SK-N-SH treated with all-trans-retinoic acid at 6 μM for 48 hours (cell line): ENCODE measurements around the gene KREMEN1.
A peak's percentile ranks its signal among the peaks of the same experiment; 100 is the strongest.

Source experiments
- ATAC-seq: fragments of 200-7000 bp; cut with Tn5 transposase; 3 replicates; pipeline ENCODE4 v1.9.1; 2020; ENCODE audit warnings: mild to moderate bottlenecking, moderate library complexity
- ARNTL ChIP-seq: fragments of 450-650 bp; formaldehyde crosslinking; IDR thresholded peaks from 2 replicates; pipeline ENCODE4 v1.5.0; 2020; ENCODE audit warnings: low read depth, mild to moderate bottlenecking, moderate library complexity, borderline replicate concordance
- BACH2 ChIP-seq: fragments of 250-450 bp; sonication (Bioruptor Pico); IDR thresholded peaks from 2 replicates; pipeline ENCODE4 v1.9.0; 2021; ENCODE audit warnings: mild to moderate bottlenecking, borderline replicate concordance
- CSDC2 ChIP-seq: fragments of 250-450 bp; sonication (Bioruptor Pico); IDR thresholded peaks from 2 replicates; pipeline ENCODE4 v1.5.0; 2020; ENCODE audit warnings: mild to moderate bottlenecking, moderate library complexity
- ESRRG ChIP-seq: fragments of 250-450 bp; sonication (Bioruptor Pico); IDR thresholded peaks from 2 replicates; pipeline ENCODE4 v1.6.1; 2021; ENCODE audit warnings: mild to moderate bottlenecking
- GLIS3 ChIP-seq: fragments of 250-450 bp; sonication (Bioruptor Pico); IDR thresholded peaks from 2 replicates; pipeline ENCODE4 v1.5.0; 2020; ENCODE audit warnings: mild to moderate bottlenecking, moderate library complexity
- ISL1 ChIP-seq: fragments of 250-450 bp; sonication (Bioruptor Pico); IDR thresholded peaks from 2 replicates; pipeline ENCODE4 v2.1.2; 2022; ENCODE audit warnings: mild to moderate bottlenecking, moderate library complexity
- OSR1 ChIP-seq: fragments of 250-450 bp; sonication (Bioruptor Pico); IDR thresholded peaks from 2 replicates; pipeline ENCODE4 v1.8.0; 2022; ENCODE audit warnings: moderate library complexity, mild to moderate bottlenecking, inconsistent platforms
- PPARA ChIP-seq: fragments of 250-450 bp; sonication (Bioruptor Pico); IDR thresholded peaks from 2 replicates; pipeline ENCODE4 v1.5.0; 2020; ENCODE audit warnings: mild to moderate bottlenecking, borderline replicate concordance
- RARB ChIP-seq: fragments of 250-450 bp; sonication (Bioruptor Pico); IDR thresholded peaks from 2 replicates; pipeline ENCODE4 v1.8.0; 2021; ENCODE audit warnings: mild to moderate bottlenecking, moderate library complexity
- TCF4 ChIP-seq: fragments of 250-450 bp; sonication (Bioruptor Pico); IDR thresholded peaks from 2 replicates; pipeline ENCODE4 v1.8.0; 2021; ENCODE audit warnings: mild to moderate bottlenecking, moderate library complexity, borderline replicate concordance
- TOX ChIP-seq: fragments of 250-450 bp; sonication (Bioruptor Pico); IDR thresholded peaks from 2 replicates; pipeline ENCODE4 v1.8.0; 2021; ENCODE audit warnings: mild to moderate bottlenecking, moderate library complexity, borderline replicate concordance
- ZC3H10 ChIP-seq: fragments of 250-450 bp; sonication (Bioruptor Pico); IDR thresholded peaks from 2 replicates; pipeline ENCODE4 v1.5.1; 2021; ENCODE audit warnings: mild to moderate bottlenecking, moderate library complexity
- ZFP3 ChIP-seq: fragments of 250-450 bp; sonication (Bioruptor Pico); IDR thresholded peaks from 2 replicates; pipeline ENCODE4 v1.5.0; 2020; ENCODE audit warnings: mild to moderate bottlenecking, moderate library complexity
- ZFP30 ChIP-seq: fragments of 450-650 bp; formaldehyde crosslinking; IDR thresholded peaks from 2 replicates; pipeline ENCODE4 v1.5.0; 2022; ENCODE audit warnings: mild to moderate bottlenecking, moderate library complexity
- ZNF565 ChIP-seq: fragments of 450-650 bp; formaldehyde crosslinking; conservative IDR thresholded peaks from 2 replicates; pipeline ENCODE4 v1.5.0; 2020; ENCODE audit warnings: low read depth, mild to moderate bottlenecking, moderate library complexity
- ZNF70 ChIP-seq: fragments of 450-650 bp; formaldehyde crosslinking; IDR thresholded peaks from 2 replicates; pipeline ENCODE4 v1.5.0; 2020; ENCODE audit warnings: mild to moderate bottlenecking, moderate library complexity
- TF ChIP-seq, protein P1 (sequence below): fragments of 250-450 bp; sonication (Bioruptor Pico); IDR thresholded peaks from 2 replicates; pipeline ENCODE4 v1.5.1; 2020; ENCODE audit warnings: low read depth, mild to moderate bottlenecking, moderate library complexity
- TF ChIP-seq, protein P2 (sequence below): fragments of 250-450 bp; sonication (Bioruptor Pico); IDR thresholded peaks from 2 replicates; pipeline ENCODE4 v1.8.0; 2020; ENCODE audit warnings: mild to moderate bottlenecking, moderate library complexity, borderline replicate concordance
- TF ChIP-seq, protein P3 (sequence below): fragments of 250-450 bp; sonication (Bioruptor Pico); IDR thresholded peaks from 2 replicates; pipeline ENCODE4 v1.8.0; 2021; ENCODE audit warnings: low read depth, mild to moderate bottlenecking, moderate library complexity, borderline replicate concordance

Gene KREMEN1

DNA sequence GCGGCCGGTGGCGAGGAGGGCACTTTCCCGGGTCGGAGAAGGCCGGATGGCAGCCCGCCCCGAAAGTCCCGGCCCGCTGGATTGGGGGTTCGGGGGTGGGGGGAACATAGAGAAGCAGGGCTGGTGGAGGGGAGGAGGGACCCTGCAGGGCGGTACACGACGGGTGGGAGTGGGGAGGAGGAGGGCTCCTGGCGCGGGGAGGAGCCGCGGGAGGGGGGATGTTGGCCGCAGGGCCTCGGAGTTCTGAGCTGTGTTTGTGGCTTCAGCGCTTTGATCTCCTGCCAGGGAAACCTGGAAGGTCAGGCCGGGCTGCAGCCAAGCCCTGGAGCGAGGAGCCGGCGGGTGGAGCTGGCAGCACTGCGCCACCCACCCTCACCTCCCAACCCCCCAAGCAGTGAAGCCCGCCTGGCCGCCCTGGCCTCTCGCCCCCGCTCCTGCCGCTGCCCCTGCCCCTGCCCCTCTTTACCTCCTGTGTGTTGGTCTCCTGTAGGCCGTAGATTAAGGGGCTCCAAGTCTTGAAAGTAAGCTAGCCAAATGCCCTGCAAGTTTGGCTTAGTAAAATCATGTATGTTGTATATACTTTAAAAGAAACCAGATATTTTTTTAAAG, 42.1 kb upstream of the KREMEN1 start:
- peak; percentile 82 for ATAC-seq

DNA sequence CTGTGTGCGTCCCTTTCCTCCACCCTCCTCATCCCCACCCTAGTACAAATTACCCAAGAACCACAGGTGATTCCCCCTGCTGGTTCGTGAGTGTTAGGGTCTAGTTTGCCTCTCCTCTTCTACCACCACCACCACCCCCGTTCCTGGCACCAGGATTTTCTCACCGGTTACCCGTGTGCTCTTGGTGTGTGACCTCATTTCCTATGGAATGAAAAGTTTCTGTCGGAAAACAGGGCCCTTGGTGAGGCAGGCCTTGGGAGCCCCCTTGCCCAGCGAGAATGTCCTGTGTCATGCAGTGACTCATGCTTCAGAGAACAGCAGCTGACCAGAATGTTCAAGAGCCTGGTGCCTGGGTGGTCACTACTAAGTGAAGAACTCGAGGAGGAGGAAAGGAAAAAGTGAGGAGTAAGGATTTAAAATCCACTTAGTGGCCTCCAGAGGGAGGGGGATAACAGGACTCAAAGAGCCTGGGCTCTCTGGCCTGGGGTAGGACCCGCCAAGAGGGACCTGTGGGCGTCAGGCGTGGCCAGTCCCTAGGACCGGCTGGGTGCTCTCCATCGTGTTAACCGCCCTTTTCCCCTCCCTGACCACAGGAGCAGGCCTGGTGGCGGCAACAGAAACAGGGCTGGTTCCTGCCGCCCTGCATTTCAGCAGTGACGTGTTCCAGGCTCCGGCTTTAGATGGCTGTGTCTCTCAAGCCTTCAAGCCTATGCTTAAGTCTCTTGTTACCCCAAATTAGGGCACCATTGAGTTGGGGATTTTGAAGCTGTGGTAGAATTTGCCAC, 41.4 kb upstream of the KREMEN1 start:
- no peak for TF ChIP-seq TOX (CRISPR knock-in tag)
- TF ChIP-seq, protein P1, sequence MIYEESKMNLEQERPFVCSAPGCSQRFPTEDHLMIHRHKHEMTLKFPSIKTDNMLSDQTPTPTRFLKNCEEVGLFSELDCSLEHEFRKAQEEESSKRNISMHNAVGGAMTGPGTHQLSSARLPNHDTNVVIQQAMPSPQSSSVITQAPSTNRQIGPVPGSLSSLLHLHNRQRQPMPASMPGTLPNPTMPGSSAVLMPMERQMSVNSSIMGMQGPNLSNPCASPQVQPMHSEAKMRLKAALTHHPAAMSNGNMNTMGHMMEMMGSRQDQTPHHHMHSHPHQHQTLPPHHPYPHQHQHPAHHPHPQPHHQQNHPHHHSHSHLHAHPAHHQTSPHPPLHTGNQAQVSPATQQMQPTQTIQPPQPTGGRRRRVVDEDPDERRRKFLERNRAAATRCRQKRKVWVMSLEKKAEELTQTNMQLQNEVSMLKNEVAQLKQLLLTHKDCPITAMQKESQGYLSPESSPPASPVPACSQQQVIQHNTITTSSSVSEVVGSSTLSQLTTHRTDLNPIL, result peak; percentile 55; the same call in 1 of the 2 replicates
- 0 out of 2 replicates have a peak, but pooled peaks have one; percentile 26 for TF ChIP-seq ISL1
- TF ChIP-seq, protein P2, sequence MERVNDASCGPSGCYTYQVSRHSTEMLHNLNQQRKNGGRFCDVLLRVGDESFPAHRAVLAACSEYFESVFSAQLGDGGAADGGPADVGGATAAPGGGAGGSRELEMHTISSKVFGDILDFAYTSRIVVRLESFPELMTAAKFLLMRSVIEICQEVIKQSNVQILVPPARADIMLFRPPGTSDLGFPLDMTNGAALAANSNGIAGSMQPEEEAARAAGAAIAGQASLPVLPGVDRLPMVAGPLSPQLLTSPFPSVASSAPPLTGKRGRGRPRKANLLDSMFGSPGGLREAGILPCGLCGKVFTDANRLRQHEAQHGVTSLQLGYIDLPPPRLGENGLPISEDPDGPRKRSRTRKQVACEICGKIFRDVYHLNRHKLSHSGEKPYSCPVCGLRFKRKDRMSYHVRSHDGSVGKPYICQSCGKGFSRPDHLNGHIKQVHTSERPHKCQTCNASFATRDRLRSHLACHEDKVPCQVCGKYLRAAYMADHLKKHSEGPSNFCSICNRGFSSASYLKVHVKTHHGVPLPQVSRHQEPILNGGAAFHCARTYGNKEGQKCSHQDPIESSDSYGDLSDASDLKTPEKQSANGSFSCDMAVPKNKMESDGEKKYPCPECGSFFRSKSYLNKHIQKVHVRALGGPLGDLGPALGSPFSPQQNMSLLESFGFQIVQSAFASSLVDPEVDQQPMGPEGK (CRISPR knock-in tag), result 0 out of 2 replicates have a peak, but pooled peaks have one; percentile 47
- peak; percentile 86 for ATAC-seq

More for the DNA sequence above, 42.1 kb upstream of the KREMEN1 start:
- TF ChIP-seq ZFP30 (CRISPR knock-in tag), result no peak
- no peak for TF ChIP-seq ZC3H10 (CRISPR knock-in tag)
- no peak for TF ChIP-seq TCF4 (CRISPR knock-in tag)
- no peak for TF ChIP-seq TOX (CRISPR knock-in tag)
- TF ChIP-seq ZNF70 (CRISPR knock-in tag), result no peak
- TF ChIP-seq ISL1, result no peak
- TF ChIP-seq ZNF565 (CRISPR knock-in tag), result no peak
- no peak for TF ChIP-seq ZFP3 (CRISPR knock-in tag)
- TF ChIP-seq ESRRG (CRISPR knock-in tag), result no peak
- TF ChIP-seq PPARA (CRISPR knock-in tag), result no peak
- TF ChIP-seq, protein P1, result no peak

DNA sequence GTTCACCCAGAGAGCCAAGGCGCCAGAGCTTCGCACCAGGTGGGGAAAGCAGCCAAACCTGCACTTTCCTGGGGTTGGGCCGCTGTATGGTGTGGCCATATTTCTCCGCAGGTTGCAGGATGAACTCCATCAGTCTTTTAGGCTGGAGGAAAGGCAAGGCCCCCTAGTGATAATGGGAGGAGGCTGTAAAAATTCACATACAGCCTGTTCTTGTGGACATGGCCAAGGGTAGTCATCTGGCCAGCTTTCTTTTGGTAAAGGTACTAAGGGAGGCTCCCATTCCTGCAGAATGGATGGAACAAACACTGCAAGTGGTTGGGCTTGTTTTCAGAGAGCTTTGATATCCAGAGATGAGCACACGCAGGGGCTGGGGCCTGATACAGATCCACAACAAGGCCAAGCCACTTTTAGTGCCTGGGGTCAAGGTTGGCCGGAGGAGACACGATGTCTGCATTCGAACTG, 40.8 kb upstream of the KREMEN1 start:
- ATAC-seq, result peak; percentile 3; the same call in 2 of the 3 replicates
- TF ChIP-seq BACH2 (CRISPR knock-in tag) (no peak), ZFP3 (CRISPR knock-in tag) (no peak), ESRRG (CRISPR knock-in tag) (no peak), ZNF70 (CRISPR knock-in tag) (no peak), TCF4 (CRISPR knock-in tag) (no peak), OSR1 (CRISPR knock-in tag) (no peak)

DNA sequence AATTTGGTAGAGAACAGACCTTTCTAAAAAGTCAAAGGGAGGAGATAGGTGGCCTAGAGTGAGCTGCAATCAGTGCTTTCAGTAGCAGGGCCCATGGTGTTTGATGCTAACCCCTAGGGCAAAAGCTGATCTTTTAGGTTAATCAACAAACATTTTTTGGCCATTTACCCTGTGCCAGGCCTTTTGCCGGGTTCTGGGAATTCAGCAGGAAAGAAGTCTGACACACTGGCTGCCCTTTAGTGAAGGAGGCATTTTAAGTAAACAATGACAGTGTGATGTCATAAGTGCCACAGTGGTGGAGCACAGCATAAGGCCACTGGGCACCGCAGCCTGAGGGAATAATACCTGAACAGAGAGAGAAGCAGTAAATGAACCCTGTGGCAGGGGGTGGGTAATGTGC, 40.3 kb upstream of the KREMEN1 start:
- no peak for ATAC-seq
- no peak for TF ChIP-seq TCF4 (CRISPR knock-in tag)
- no peak for TF ChIP-seq OSR1 (CRISPR knock-in tag)

DNA sequence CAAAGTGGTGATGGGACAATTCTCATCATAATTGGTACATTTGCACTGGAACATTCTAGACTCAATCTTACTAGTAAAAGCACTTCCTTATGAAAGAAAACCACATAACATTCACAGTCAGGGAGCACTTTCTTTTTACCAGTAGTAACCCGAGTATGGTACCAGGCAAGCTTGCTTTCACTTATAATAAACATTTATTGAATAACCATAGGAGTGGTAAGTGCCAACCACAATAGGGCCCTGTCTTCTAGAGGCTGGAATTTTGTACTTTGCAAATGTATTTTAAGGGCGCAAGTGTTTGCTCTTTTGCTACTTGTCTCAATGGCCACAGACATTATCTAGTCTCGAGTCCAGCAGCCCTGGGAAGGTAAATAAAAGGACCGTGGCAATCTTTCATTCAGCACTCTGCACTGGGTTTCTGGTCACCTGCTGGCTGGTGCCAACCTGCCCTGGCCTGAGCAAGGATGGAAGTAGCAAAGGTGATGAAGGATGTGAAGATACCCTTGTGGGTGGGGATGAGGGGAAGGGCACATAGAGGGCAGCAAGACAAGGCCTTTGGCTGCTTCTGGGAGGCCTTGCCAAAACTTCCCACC, 35.4 kb upstream of the KREMEN1 start:
- no peak for ATAC-seq
- TF ChIP-seq ESRRG (CRISPR knock-in tag), result no peak
- TF ChIP-seq PPARA (CRISPR knock-in tag), result no peak
- no peak for TF ChIP-seq GLIS3 (CRISPR knock-in tag)
- TF ChIP-seq TOX (CRISPR knock-in tag), result no peak
- no peak for TF ChIP-seq TCF4 (CRISPR knock-in tag)

DNA sequence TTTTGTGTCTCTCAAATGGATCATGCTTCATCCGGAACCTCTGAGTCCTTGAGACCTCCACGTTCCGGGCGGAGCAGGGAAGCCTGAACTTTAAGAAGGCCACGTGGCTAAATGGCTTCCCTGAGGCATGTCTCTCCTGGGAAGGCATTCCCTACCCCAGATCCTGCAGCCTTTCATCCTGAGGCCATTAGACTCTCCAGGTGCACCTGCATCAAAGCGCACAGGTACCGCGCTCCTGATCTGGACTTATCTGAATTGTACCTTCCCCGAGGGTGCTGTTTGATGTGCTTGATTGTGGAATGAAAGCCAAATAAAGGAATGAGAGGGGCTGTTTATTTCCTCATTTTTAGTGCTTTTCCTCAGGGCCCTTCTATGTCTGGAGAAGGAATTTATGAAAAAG, 33.7 kb upstream of the KREMEN1 start:
- no peak for ATAC-seq
- TF ChIP-seq CSDC2, result no peak
- TF ChIP-seq GLIS3 (CRISPR knock-in tag), result no peak
- TF ChIP-seq TCF4 (CRISPR knock-in tag), result no peak
- TF ChIP-seq ARNTL (CRISPR knock-in tag), result no peak
- no peak for TF ChIP-seq ESRRG (CRISPR knock-in tag)
- TF ChIP-seq ZFP3 (CRISPR knock-in tag), result no peak
- TF ChIP-seq RARB (CRISPR knock-in tag), result no peak
- TF ChIP-seq TOX (CRISPR knock-in tag), result no peak
- no peak for TF ChIP-seq PPARA (CRISPR knock-in tag)
- TF ChIP-seq, protein P3, sequence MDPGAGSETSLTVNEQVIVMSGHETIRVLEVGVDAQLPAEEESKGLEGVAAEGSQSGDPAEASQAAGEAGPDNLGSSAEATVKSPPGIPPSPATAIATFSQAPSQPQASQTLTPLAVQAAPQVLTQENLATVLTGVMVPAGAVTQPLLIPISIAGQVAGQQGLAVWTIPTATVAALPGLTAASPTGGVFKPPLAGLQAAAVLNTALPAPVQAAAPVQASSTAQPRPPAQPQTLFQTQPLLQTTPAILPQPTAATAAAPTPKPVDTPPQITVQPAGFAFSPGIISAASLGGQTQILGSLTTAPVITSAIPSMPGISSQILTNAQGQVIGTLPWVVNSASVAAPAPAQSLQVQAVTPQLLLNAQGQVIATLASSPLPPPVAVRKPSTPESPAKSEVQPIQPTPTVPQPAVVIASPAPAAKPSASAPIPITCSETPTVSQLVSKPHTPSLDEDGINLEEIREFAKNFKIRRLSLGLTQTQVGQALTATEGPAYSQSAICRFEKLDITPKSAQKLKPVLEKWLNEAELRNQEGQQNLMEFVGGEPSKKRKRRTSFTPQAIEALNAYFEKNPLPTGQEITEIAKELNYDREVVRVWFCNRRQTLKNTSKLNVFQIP, result no peak
- no peak for TF ChIP-seq OSR1 (CRISPR knock-in tag)
- TF ChIP-seq, protein P2 (CRISPR knock-in tag), result no peak
